Karpas-422 (cell line): ENCODE measurements around the gene TMEM115. TPM values are rescaled to one million over a fixed set of nuclear protein-coding genes. Genes with fewer than 3 reads are reported as not detected.

Experiments used
- total RNA-seq: library from RNA; depleted of rRNA; stranded (reverse); fragments of >200 nt; shearing (Covaris generic); gene quantifications from 2 replicates; pipeline ENCODE4 v1.2.3, GENCODE V29; 2014; ENCODE audit warnings: low replicate concordance; rRNA removed

Gene TMEM115
- total RNA-seq, 1 experiment from 2014 or later: 13.8 TPM

Other genes with a start within 250 kb of the TMEM115 start
- not detected in 2 replicates for gene SEMA3F, start 204.2 kb downstream of the TMEM115 start, total RNA-seq
- not detected in 2 replicates for gene GNAT1, start 167.9 kb downstream of the TMEM115 start, total RNA-seq
- gene SLC38A3, start 154.2 kb downstream of the TMEM115 start, total RNA-seq: not detected in 2 replicates
- 151 and 174 TPM in 2 replicates for gene GNAI2, start 123.3 kb downstream of the TMEM115 start, total RNA-seq
- gene SEMA3B, start 90.4 kb downstream of the TMEM115 start, total RNA-seq: 0.15 and 0.29 TPM in 2 replicates
- gene LSMEM2, start 80.4 kb downstream of the TMEM115 start, total RNA-seq: 0.14 TPM in 1 of 2 replicates, not detected in the other
- gene IFRD2, start 67.1 kb downstream of the TMEM115 start, total RNA-seq: 75.2 and 82.1 TPM in 2 replicates
- gene HYAL3, start 60.1 kb downstream of the TMEM115 start, total RNA-seq: 9.3 and 17.2 TPM in 2 replicates
- 18.1 and 20.3 TPM in 2 replicates for gene NAA80, start 60.1 kb downstream of the TMEM115 start, total RNA-seq
- gene HYAL1, start 55.9 kb downstream of the TMEM115 start, total RNA-seq: 0.14 and 0.71 TPM in 2 replicates
- 12.8 and 22.5 TPM in 2 replicates for gene HYAL2, start 36.8 kb downstream of the TMEM115 start, total RNA-seq
- 38.1 and 49.6 TPM in 2 replicates for gene TUSC2, start 31.3 kb downstream of the TMEM115 start, total RNA-seq
- 33.3 and 69.4 TPM in 2 replicates for gene RASSF1, start 18.7 kb downstream of the TMEM115 start, total RNA-seq
- 1.3 and 1.4 TPM in 2 replicates for gene ZMYND10, start 13.8 kb downstream of the TMEM115 start, total RNA-seq
- 51.2 and 71.1 TPM in 2 replicates for gene NPRL2, start 8.7 kb downstream of the TMEM115 start, total RNA-seq
- 32.5 and 35.0 TPM in 2 replicates for gene CYB561D2, start 8.7 kb downstream of the TMEM115 start, total RNA-seq
- gene CACNA2D2, start 144.1 kb upstream of the TMEM115 start, total RNA-seq: not detected in 2 replicates
- gene C3orf18, start 208.2 kb upstream of the TMEM115 start, total RNA-seq: 0.15 and 3.3 TPM in 2 replicates
- gene HEMK1, start 210.0 kb upstream of the TMEM115 start, total RNA-seq: 10.9 and 17.0 TPM in 2 replicates